Stimulated activated memory B cell treated with anti-CD40 and anti-IgM and Interleukin-4, amounts not matched to agents 10 μg/mL and 1 μg/mL and 100 μg/mL, for 72 hours (primary cell): Measurements from ENCODE around the gene SSC5D.
A peak's percentile ranks its signal among the peaks of the same experiment; 100 is the strongest.
"Not testable (repeated sequence)": the region's sequence is repeated elsewhere in the genome, so short reads cannot be mapped to it uniquely, and the experiment has no call there.

Experiments
- ATAC-seq: fragments of 150-1000 bp; cut with Tn5 transposase; 2 replicates; pipeline ENCODE4 v1.10.0; 2021
- H3K27ac Mint-ChIP-seq: one replicate; pipeline ENCODE4 v1.8.0; 2022; ENCODE audit warnings: mild to moderate bottlenecking, mixed read lengths
- H3K27me3 Mint-ChIP-seq: one replicate; pipeline ENCODE4 v1.8.0; 2022; ENCODE audit warnings: mixed read lengths
- H3K36me3 Mint-ChIP-seq: one replicate; pipeline ENCODE4 v1.8.0; 2022; ENCODE audit warnings: mixed read lengths
- H3K4me1 Mint-ChIP-seq: one replicate; pipeline ENCODE4 v1.8.0; 2022; ENCODE audit warnings: mixed read lengths
- H3K4me3 Mint-ChIP-seq: one replicate; pipeline ENCODE4 v1.8.0; 2022; ENCODE audit warnings: mild to moderate bottlenecking, moderate library complexity, mixed read lengths
- H3K9me3 Mint-ChIP-seq: one replicate; pipeline ENCODE4 v1.8.0; 2022; ENCODE audit warnings: mixed read lengths

Gene SSC5D

GRCh38 chr19:55496820-55497219 is 8.6 kb downstream of the SSC5D start:
- peaks cover 29% of the 10 kb centered on the region for H3K27me3 Mint-ChIP-seq
- not testable (repeated sequence) for ATAC-seq, H3K27ac Mint-ChIP-seq, H3K9me3 Mint-ChIP-seq, H3K36me3 Mint-ChIP-seq, H3K4me3 Mint-ChIP-seq
- peaks cover 11% of the 10 kb centered on the region for H3K4me1 Mint-ChIP-seq

- Mint-ChIP-seq H3K27ac (no peak overlapping the region), H3K36me3 (no peaks in the 10 kb centered on the region), H3K4me3 (no peak overlapping the region), H3K9me3 (no peaks in the 10 kb centered on the region), H3K27me3 (peaks cover 19% of the 10 kb centered on the region), H3K4me1 (peaks cover 19% of the 10 kb centered on the region)
- ATAC-seq, result no peak
Measured at GRCh38 chr19:55497763-55498162, 9.5 kb downstream of the SSC5D start.

GRCh38 chr19:55498246-55498840 is 10.1 kb downstream of the SSC5D start:
- no peak overlapping the region for H3K4me3 Mint-ChIP-seq
- peak overlapping the region; percentile 2 for H3K27ac Mint-ChIP-seq
- no peak for ATAC-seq
- H3K9me3 Mint-ChIP-seq, result no peaks in the 10 kb centered on the region
- peaks cover 13% of the 10 kb centered on the region for H3K27me3 Mint-ChIP-seq
- no peaks in the 10 kb centered on the region for H3K36me3 Mint-ChIP-seq
- peaks cover 23% of the 10 kb centered on the region for H3K4me1 Mint-ChIP-seq

GRCh38 chr19:55500368-55500952 is 12.2 kb downstream of the SSC5D start:
- peaks cover 25% of the 10 kb centered on the region for H3K4me1 Mint-ChIP-seq
- H3K27me3 Mint-ChIP-seq, result no peaks in the 10 kb centered on the region
- H3K4me3 Mint-ChIP-seq, result no peak overlapping the region
- no peaks in the 10 kb centered on the region for H3K9me3 Mint-ChIP-seq
- no peaks in the 10 kb centered on the region for H3K36me3 Mint-ChIP-seq
- ATAC-seq, result no peak
- H3K27ac Mint-ChIP-seq, result no peak overlapping the region

GRCh38 chr19:55502197-55502952 is 14.1 kb downstream of the SSC5D start:
- H3K4me3 Mint-ChIP-seq, result no peak overlapping the region

GRCh38 chr19:55503157-55503501 is 14.9 kb downstream of the SSC5D start:
- peaks cover 25% of the 10 kb centered on the region for H3K4me1 Mint-ChIP-seq
- H3K9me3 Mint-ChIP-seq, result no peaks in the 10 kb centered on the region
- peak overlapping the region; percentile 83 for H3K4me3 Mint-ChIP-seq
- H3K27me3 Mint-ChIP-seq, result peaks cover 8% of the 10 kb centered on the region
- ATAC-seq, result no peak
- peak overlapping the region; percentile 90 for H3K27ac Mint-ChIP-seq
- H3K36me3 Mint-ChIP-seq, result no peaks in the 10 kb centered on the region

More at GRCh38 chr19:55502197-55502952, 14.1 kb downstream of the SSC5D start:
- Mint-ChIP-seq H3K4me1 (peaks cover 25% of the 10 kb centered on the region), H3K9me3 (no peaks in the 10 kb centered on the region), H3K36me3 (no peaks in the 10 kb centered on the region), H3K27me3 (peaks cover under 1% of the 10 kb centered on the region), H3K27ac (peak overlapping the region; percentile 90)
- no peak for ATAC-seq

GRCh38 chr19:55503502-55504251 is 15.4 kb downstream of the SSC5D start:
- peaks cover 25% of the 10 kb centered on the region for H3K4me1 Mint-ChIP-seq
- peak overlapping the region; percentile 90 for H3K27ac Mint-ChIP-seq
- peak overlapping the region; percentile 83 for H3K4me3 Mint-ChIP-seq
- peak; percentile 97 for ATAC-seq
- no peaks in the 10 kb centered on the region for H3K9me3 Mint-ChIP-seq
- H3K27me3 Mint-ChIP-seq, result peaks cover 10% of the 10 kb centered on the region
- H3K36me3 Mint-ChIP-seq, result no peaks in the 10 kb centered on the region

- no peaks in the 10 kb centered on the region for H3K36me3 Mint-ChIP-seq
- H3K9me3 Mint-ChIP-seq, result no peaks in the 10 kb centered on the region
- peak overlapping the region; percentile 83 for H3K4me3 Mint-ChIP-seq
- H3K27ac Mint-ChIP-seq, result peak overlapping the region; percentile 90
- no peak for ATAC-seq
- H3K4me1 Mint-ChIP-seq, result peaks cover 25% of the 10 kb centered on the region
- H3K27me3 Mint-ChIP-seq, result peaks cover 10% of the 10 kb centered on the region
Measured at GRCh38 chr19:55504252-55504603, 16.0 kb downstream of the SSC5D start.

GRCh38 chr19:55504981-55505380 is 16.7 kb downstream of the SSC5D start:
- Mint-ChIP-seq H3K27me3 (peaks cover 10% of the 10 kb centered on the region), H3K4me3 (no peak overlapping the region), H3K36me3 (no peaks in the 10 kb centered on the region)

GRCh38 chr19:55508120-55508519 is 19.9 kb downstream of the SSC5D start:
- peaks cover 26% of the 10 kb centered on the region for H3K27me3 Mint-ChIP-seq
- no peak overlapping the region for H3K27ac Mint-ChIP-seq
- ATAC-seq, result no peak

More at GRCh38 chr19:55504981-55505380, 16.7 kb downstream of the SSC5D start:
- H3K9me3 Mint-ChIP-seq, result no peaks in the 10 kb centered on the region
- no peak for ATAC-seq
- H3K27ac Mint-ChIP-seq, result no peak overlapping the region
- H3K4me1 Mint-ChIP-seq, result peaks cover 25% of the 10 kb centered on the region

GRCh38 chr19:55516878-55517620 is 28.8 kb downstream of the SSC5D start:
- Mint-ChIP-seq H3K36me3 (no peaks in the 10 kb centered on the region), H3K27ac (peak overlapping the region; percentile 91), H3K4me3 (peak overlapping the region; percentile 86), H3K4me1 (peaks cover 8% of the 10 kb centered on the region), H3K27me3 (peaks cover 15% of the 10 kb centered on the region), H3K9me3 (no peaks in the 10 kb centered on the region)
- ATAC-seq, result peak; percentile 99

More at GRCh38 chr19:55508120-55508519, 19.9 kb downstream of the SSC5D start:
- Mint-ChIP-seq H3K4me3 (no peak overlapping the region), H3K4me1 (peaks cover 13% of the 10 kb centered on the region), H3K36me3 (no peaks in the 10 kb centered on the region), H3K9me3 (no peaks in the 10 kb centered on the region)

GRCh38 chr19:55519451-55520311 is 31.4 kb downstream of the SSC5D start:
- ATAC-seq, result no peak
- H3K4me1 Mint-ChIP-seq, result peaks cover 8% of the 10 kb centered on the region
- no peak overlapping the region for H3K27ac Mint-ChIP-seq
- H3K36me3 Mint-ChIP-seq, result no peaks in the 10 kb centered on the region
- no peaks in the 10 kb centered on the region for H3K9me3 Mint-ChIP-seq
- no peak overlapping the region for H3K4me3 Mint-ChIP-seq
- no peaks in the 10 kb centered on the region for H3K27me3 Mint-ChIP-seq

- ATAC-seq, result no peak
Measured at GRCh38 chr19:55520691-55521292, 32.6 kb downstream of the SSC5D start.

More at GRCh38 chr19:55520691-55521292, 32.6 kb downstream of the SSC5D start:
- Mint-ChIP-seq H3K36me3 (no peaks in the 10 kb centered on the region), H3K27me3 (no peaks in the 10 kb centered on the region), H3K4me3 (no peak overlapping the region), H3K4me1 (peaks cover 8% of the 10 kb centered on the region), H3K9me3 (no peaks in the 10 kb centered on the region), H3K27ac (no peak overlapping the region)
